ENCODE data around the gene MCRS1.
"Not testable (repeated sequence)": the region's sequence is repeated elsewhere in the genome, so short reads cannot be mapped to it uniquely, and the experiment has no call there.

MCRS1 gene

DNA sequence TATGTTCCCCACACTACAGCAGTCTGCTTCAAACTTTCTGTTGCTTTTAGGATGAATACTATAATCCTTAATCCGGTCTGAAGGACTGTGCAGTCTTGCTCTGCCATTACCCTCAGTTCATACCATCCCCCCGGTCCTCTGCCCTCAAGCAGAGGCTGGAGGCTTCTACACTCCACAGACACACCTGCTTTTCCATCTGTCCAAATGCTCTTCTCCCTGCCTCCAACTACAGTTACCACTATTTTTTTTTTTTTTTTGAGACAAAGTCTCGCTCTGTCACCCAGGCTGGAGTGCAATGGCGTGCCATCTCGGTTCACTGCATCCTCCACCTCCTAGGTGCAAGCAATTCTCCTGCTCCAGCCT is 48.4 kb downstream of the MCRS1 start:
- in situ Hi-C loops (cut with MboI; ENCODE audit: low pct_unique_long_range_greater_than_20kb, low sequenced_read_pairs, unreplicated experiment): loop anchor here (5.0 kb wide), 1 partner anchor 157 kb away; no protein-coding TSS in a partner anchor
- DNase-seq (ENCODE audit: low spot score): no peak

DNA sequence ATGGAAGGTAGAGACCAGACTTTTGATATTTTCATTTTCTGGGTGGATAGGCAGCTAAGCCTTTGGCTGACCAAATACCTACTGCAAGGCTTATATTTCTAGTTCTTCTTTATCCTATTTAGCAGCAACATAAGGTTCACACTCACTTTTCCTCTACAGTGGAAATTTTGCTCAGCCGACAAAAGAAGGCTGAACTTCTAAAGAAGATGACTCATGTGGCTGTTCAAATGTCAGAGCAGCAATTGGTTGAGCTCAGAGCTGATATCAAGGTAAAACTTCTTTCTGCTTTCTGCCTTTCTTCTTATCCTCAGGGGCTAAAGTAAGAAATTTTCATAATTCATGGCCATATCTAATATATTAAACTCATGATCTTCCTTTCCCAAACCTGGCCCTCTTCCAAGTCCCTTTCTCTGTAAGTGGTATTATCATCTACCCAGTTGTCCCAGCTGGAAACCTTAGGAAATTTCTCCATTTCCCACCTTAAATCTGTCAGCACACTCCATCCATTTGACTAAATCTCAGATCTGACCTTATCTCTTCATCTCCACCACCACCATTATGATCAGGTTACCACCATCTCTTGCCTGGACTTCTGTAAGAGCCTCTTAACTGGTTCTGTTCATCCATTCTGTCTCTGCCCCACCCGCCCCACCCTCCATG is 48.9 kb downstream of the MCRS1 start:
- in situ Hi-C loops (cut with MboI; ENCODE audit: low pct_unique_long_range_greater_than_20kb, low sequenced_read_pairs, unreplicated experiment): loop anchor here (5.0 kb wide), 1 partner anchor 157 kb away; no protein-coding TSS in a partner anchor
- TF ChIP-seq, protein P1, sequence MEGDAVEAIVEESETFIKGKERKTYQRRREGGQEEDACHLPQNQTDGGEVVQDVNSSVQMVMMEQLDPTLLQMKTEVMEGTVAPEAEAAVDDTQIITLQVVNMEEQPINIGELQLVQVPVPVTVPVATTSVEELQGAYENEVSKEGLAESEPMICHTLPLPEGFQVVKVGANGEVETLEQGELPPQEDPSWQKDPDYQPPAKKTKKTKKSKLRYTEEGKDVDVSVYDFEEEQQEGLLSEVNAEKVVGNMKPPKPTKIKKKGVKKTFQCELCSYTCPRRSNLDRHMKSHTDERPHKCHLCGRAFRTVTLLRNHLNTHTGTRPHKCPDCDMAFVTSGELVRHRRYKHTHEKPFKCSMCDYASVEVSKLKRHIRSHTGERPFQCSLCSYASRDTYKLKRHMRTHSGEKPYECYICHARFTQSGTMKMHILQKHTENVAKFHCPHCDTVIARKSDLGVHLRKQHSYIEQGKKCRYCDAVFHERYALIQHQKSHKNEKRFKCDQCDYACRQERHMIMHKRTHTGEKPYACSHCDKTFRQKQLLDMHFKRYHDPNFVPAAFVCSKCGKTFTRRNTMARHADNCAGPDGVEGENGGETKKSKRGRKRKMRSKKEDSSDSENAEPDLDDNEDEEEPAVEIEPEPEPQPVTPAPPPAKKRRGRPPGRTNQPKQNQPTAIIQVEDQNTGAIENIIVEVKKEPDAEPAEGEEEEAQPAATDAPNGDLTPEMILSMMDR (IDR thresholded peaks at IDR 0.05; ENCODE audit: extremely low read depth, insufficient read depth, missing control alignments): no peak
- DNase-seq (ENCODE audit: low spot score): no peak

More for the DNA sequence above, 48.4 kb downstream of the MCRS1 start:
- TF ChIP-seq, protein P1 (IDR thresholded peaks at IDR 0.05; ENCODE audit: extremely low read depth, insufficient read depth, missing control alignments): no peak

DNA sequence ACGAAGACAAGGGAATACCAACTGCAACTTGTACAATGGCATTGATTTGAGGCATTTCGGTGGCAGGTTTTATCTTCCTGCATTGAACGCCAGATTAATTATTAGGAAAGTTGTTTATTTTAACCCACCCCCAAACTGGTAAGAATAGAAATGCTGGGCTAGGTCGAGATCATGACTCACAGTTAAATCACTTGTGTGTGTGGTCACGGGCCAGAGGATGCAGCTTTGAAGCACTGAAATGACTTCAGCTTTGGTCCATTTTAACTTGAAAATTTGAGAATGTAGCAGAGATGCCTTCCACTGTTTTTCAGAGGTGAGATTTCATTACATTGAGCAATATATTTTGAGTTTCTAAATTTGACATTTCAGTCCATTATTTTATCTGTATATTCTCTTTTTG is 52.7 kb downstream of the MCRS1 start:
- TF ChIP-seq, protein P1 (IDR thresholded peaks at IDR 0.05; ENCODE audit: extremely low read depth, insufficient read depth, missing control alignments): no peak
- in situ Hi-C loops (cut with MboI; ENCODE audit: low pct_unique_long_range_greater_than_20kb, low sequenced_read_pairs, unreplicated experiment): loop anchor here (5.0 kb wide), 1 partner anchor 153 kb away; no protein-coding TSS in a partner anchor
- DNase-seq (ENCODE audit: low spot score): no peak

DNA sequence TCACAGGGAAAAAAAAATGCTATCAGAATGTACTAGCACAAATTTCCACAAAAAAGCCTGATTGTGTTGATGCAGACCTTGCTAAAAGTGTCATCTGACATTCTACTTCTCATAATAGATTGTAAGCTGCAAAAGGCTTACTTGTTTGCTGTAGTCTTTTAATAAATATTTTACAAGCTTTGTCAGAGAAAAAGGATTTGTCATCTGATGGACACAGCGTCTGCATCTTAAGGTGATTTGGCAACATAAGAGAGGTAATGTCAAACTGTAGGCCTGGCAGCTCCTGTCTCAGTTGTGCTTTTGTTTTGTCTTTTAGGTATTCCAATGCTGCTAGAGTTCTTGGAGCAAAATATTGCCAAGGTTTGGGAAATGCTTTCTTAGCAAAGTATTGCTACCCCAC is 55.4 kb downstream of the MCRS1 start:
- no peak for DNase-seq (ENCODE audit: low spot score)
- TF ChIP-seq, protein P1 (IDR thresholded peaks at IDR 0.05; ENCODE audit: extremely low read depth, insufficient read depth, missing control alignments): no peak
- in situ Hi-C loops (cut with MboI; ENCODE audit: low pct_unique_long_range_greater_than_20kb, low sequenced_read_pairs, unreplicated experiment): no loop called here

DNA sequence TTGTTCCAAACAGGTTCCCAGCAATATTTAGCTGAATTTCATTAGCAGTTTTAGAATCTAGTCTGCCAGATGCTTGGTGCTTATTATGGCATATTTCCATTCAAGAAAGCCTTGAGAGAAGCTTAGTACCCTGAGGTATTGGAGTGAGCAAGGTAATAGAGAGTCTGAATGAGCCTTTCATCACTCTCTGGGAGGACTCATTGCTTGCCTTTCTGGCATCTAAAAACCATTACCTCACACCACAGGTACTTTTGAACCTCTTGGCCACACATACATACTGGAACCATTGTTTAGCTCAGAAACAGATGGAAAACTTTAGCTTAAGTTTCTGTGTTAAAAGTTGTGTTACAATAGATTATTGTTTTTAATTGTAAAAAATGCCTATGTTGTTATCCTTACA is 56.5 kb downstream of the MCRS1 start:
- TF ChIP-seq, protein P1 (IDR thresholded peaks at IDR 0.05; ENCODE audit: extremely low read depth, insufficient read depth, missing control alignments): no peak
- in situ Hi-C loops (cut with MboI; ENCODE audit: low pct_unique_long_range_greater_than_20kb, low sequenced_read_pairs, unreplicated experiment): no loop called here
- DNase-seq (ENCODE audit: low spot score): no peak

DNA sequence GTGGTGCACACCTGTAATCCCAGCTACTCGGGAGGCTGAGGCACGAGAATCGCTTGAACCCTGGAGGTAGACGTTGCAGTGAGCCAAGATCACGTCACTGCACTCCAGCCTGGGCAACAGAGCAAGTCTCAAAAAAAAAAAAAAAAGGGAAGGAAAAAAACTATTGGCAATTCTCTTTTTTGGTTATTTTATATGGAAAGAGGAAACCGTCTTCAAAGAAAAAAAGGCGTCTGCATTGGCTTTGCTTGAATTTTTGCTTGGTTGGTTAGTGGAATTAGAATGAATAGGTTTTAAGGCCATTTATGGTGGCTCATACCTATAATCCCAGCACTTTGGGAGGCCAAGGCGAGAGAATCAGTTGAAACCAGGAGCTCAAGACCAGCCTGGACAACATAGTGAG is 58.3 kb downstream of the MCRS1 start:
- DNase-seq (ENCODE audit: low spot score); in situ Hi-C loops (cut with MboI; ENCODE audit: low pct_unique_long_range_greater_than_20kb, low sequenced_read_pairs, unreplicated experiment): not testable (repeated sequence)

All from GM13977 (cell line).